ENCODE data around the gene SLC28A1. TPM values are rescaled to one million over a fixed set of nuclear protein-coding genes. Genes with fewer than 3 reads are reported as not detected.

Gene SLC28A1
- total RNA-seq, 1 experiment from 2014 or later = not detected

DNA sequence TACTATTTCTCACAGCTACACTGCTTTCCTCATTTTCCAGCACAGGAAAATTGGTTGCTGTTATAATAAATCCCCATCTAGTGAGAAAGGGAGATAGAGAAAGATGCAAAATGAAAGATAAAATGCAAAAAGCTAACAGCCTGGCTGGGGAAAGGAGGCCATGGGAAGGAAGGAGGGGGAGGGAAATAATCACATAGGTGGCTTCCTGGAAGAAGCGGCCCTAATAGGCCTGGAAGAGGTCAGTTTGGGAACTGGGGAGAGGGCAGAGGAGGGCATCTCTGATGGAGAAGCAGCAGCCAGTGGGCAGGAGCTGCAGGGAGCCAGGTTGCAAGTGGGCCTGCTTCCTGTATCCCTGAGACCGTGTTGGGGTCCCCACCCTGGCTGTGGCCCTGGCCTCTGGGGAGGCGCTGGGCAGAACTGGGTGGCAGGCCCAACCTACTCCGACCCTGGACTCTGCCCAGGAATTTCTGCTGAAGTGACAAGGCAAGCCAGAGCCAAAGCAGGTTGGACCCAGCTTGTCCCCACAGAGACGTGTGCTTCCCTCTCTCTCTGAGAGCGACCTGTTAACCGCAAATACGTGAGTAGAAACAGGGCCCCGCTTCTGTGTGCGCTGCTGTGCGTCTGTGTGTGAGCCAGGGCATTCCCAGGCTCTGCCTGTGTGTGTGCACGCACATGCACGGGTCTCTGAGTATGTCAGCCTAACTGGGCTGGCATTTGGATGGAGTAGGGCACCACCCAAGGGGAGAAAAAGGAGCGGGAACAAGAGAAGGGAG is 1.9 kb downstream of the SLC28A1 start:
- Histone ChIP-seq H3K4me1 (ENCODE audit: control insufficient read depth, insufficient read depth, low read length) (no peaks in the 10 kb centered on the region), H3K9me3 (ENCODE audit: control insufficient read depth, insufficient read depth, low read depth, low read length) (no peaks in the 10 kb centered on the region), H3K27ac (ENCODE audit: low read length) (no peak overlapping the region), H3K36me3 (ENCODE audit: control insufficient read depth, insufficient read depth, low read length) (no peaks in the 10 kb centered on the region), H3K4me3 (ENCODE audit: low read depth in 2 of 2, low read length in 2 of 2) (no peak overlapping the region), H3K27me3 (ENCODE audit: control insufficient read depth, insufficient read depth, low read length) (no peaks in the 10 kb centered on the region)
- no TSS peak for BruUV-seq (replicated peaks)
- ATAC-seq (no peak), DNase-seq (ENCODE audit: low read depth, low spot score) (no peak)
- in situ Hi-C loops (cut with HindIII; ENCODE audit: low pct_unique_long_range_greater_than_20kb, low sequenced_read_pairs) (no loop called here), intact Hi-C loops (cut with micrococcal nuclease; ENCODE audit: unreplicated experiment) (no loop called here)
- ChIA-PET POLR2A (no interaction called here), CTCF (no interaction called here)
- no peak for TF ChIP-seq SIN3A (IDR thresholded peaks at IDR 0.05; ENCODE audit: borderline replicate concordance, insufficient read depth, low read depth, low read length)
- TF ChIP-seq, protein P1, sequence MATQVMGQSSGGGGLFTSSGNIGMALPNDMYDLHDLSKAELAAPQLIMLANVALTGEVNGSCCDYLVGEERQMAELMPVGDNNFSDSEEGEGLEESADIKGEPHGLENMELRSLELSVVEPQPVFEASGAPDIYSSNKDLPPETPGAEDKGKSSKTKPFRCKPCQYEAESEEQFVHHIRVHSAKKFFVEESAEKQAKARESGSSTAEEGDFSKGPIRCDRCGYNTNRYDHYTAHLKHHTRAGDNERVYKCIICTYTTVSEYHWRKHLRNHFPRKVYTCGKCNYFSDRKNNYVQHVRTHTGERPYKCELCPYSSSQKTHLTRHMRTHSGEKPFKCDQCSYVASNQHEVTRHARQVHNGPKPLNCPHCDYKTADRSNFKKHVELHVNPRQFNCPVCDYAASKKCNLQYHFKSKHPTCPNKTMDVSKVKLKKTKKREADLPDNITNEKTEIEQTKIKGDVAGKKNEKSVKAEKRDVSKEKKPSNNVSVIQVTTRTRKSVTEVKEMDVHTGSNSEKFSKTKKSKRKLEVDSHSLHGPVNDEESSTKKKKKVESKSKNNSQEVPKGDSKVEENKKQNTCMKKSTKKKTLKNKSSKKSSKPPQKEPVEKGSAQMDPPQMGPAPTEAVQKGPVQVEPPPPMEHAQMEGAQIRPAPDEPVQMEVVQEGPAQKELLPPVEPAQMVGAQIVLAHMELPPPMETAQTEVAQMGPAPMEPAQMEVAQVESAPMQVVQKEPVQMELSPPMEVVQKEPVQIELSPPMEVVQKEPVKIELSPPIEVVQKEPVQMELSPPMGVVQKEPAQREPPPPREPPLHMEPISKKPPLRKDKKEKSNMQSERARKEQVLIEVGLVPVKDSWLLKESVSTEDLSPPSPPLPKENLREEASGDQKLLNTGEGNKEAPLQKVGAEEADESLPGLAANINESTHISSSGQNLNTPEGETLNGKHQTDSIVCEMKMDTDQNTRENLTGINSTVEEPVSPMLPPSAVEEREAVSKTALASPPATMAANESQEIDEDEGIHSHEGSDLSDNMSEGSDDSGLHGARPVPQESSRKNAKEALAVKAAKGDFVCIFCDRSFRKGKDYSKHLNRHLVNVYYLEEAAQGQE (IDR thresholded peaks at IDR 0.05; ENCODE audit: insufficient read depth in 1 of 2, low read depth in 2 of 2, low read length in 1 of 2) = no peak
- no peak for TF ChIP-seq TCF7L2 (IDR thresholded peaks at IDR 0.05; ENCODE audit: low read depth, low read length)
- TF ChIP-seq, protein P2, sequence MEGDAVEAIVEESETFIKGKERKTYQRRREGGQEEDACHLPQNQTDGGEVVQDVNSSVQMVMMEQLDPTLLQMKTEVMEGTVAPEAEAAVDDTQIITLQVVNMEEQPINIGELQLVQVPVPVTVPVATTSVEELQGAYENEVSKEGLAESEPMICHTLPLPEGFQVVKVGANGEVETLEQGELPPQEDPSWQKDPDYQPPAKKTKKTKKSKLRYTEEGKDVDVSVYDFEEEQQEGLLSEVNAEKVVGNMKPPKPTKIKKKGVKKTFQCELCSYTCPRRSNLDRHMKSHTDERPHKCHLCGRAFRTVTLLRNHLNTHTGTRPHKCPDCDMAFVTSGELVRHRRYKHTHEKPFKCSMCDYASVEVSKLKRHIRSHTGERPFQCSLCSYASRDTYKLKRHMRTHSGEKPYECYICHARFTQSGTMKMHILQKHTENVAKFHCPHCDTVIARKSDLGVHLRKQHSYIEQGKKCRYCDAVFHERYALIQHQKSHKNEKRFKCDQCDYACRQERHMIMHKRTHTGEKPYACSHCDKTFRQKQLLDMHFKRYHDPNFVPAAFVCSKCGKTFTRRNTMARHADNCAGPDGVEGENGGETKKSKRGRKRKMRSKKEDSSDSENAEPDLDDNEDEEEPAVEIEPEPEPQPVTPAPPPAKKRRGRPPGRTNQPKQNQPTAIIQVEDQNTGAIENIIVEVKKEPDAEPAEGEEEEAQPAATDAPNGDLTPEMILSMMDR (IDR thresholded peaks at IDR 0.05) = no peak
- no peak for TF ChIP-seq POLR2AphosphoS5 (IDR thresholded peaks at IDR 0.05; ENCODE audit: low read depth, low read length)

DNA sequence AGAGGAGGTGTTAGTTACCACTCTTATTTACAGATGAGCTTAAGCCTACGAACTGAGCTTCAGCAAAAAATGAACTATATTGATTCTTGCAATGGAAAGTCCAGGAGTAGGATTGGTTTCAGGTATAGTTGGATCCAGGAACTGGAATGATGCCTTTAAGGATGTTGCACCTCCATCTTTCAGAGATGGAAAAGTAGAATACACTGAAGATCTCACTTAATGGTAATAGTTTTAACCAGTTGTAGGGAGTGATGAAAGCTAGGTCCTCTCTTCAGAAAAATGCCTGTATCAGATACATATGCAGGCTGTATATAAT is 2.5 kb downstream of the SLC28A1 start:
- H3K36me3 ChIP-seq (ENCODE audit: control insufficient read depth, insufficient read depth, low read length) = no peaks in the 10 kb centered on the region
- no peaks in the 10 kb centered on the region for H3K27me3 ChIP-seq (ENCODE audit: control insufficient read depth, insufficient read depth, low read length)
- H3K4me1 ChIP-seq (ENCODE audit: control insufficient read depth, insufficient read depth, low read length) = no peaks in the 10 kb centered on the region
- no TSS peak for BruUV-seq (replicated peaks)
- no peaks in the 10 kb centered on the region for H3K9me3 ChIP-seq (ENCODE audit: control insufficient read depth, insufficient read depth, low read depth, low read length)
- CTCF ChIA-PET = no interaction called here
- DNase-seq (ENCODE audit: low read depth, low spot score) (no peak), ATAC-seq (no peak)
- no peak overlapping the region for H3K4me3 ChIP-seq (ENCODE audit: low read depth in 2 of 2, low read length in 2 of 2)
- intact Hi-C loops (cut with micrococcal nuclease; ENCODE audit: unreplicated experiment) (no loop called here), in situ Hi-C loops (cut with HindIII; ENCODE audit: low pct_unique_long_range_greater_than_20kb, low sequenced_read_pairs) (no loop called here)
- POLR2A ChIA-PET = no interaction called here
- TF ChIP-seq SIN3A (IDR thresholded peaks at IDR 0.05; ENCODE audit: borderline replicate concordance, insufficient read depth, low read depth, low read length) (no peak), TCF7L2 (IDR thresholded peaks at IDR 0.05; ENCODE audit: low read depth, low read length) (no peak), POLR2AphosphoS5 (IDR thresholded peaks at IDR 0.05; ENCODE audit: low read depth, low read length) (no peak)
- TF ChIP-seq, protein P1 (IDR thresholded peaks at IDR 0.05; ENCODE audit: insufficient read depth in 1 of 2, low read depth in 2 of 2, low read length in 1 of 2) = no peak
- TF ChIP-seq, protein P2 (IDR thresholded peaks at IDR 0.05) = no peak
- no peak overlapping the region for H3K27ac ChIP-seq (ENCODE audit: low read length)

Measured in Panc1 (cell line).